NCI-H524 (cell line): ENCODE measurements around the gene OVAAL.
A peak's percentile ranks its signal among the peaks of the same experiment; 100 is the strongest.

Experiments used
- DNase-seq, 2 experiments: peaks; one replicate each; lab custom pipeline; 2025; lab: John Stamatoyannopoulos, UW

Gene OVAAL

GRCh38 chr1:180558664-180559063 lies at the start of gene OVAAL:
Gene OVAAL, plus strand, starts transcription at chr1:180558964.
- DNase-seq: no peak

GRCh38 chr1:180510882-180511281 lies 47.9 kb upstream of the OVAAL start:
- DNase-seq: no peak

- DNase-seq: no peak
Observed at GRCh38 chr1:180513531-180513930, 45.2 kb upstream of the OVAAL start.

- no peak for DNase-seq
Observed at GRCh38 chr1:180515364-180515763, 43.4 kb upstream of the OVAAL start.

GRCh38 chr1:180515857-180516388 lies 42.8 kb upstream of the OVAAL start:
- peak; percentile 57 to 82 for DNase-seq

GRCh38 chr1:180519846-180520245 lies 38.9 kb upstream of the OVAAL start:
- no peak for DNase-seq

GRCh38 chr1:180521474-180522212 lies 37.1 kb upstream of the OVAAL start:
- DNase-seq: peak in 1 of 2 experiments; percentile 13

GRCh38 chr1:180522213-180522515 lies 36.6 kb upstream of the OVAAL start:
- no peak for DNase-seq

- no peak for DNase-seq
Observed at GRCh38 chr1:180524160-180524914, 34.4 kb upstream of the OVAAL start.

GRCh38 chr1:180524915-180525714 lies 33.6 kb upstream of the OVAAL start:
- DNase-seq: no peak

GRCh38 chr1:180525715-180526039 lies 33.1 kb upstream of the OVAAL start:
- no peak for DNase-seq

- no peak for DNase-seq
Observed at GRCh38 chr1:180527101-180527669, 31.6 kb upstream of the OVAAL start.

- DNase-seq: no peak
Observed at GRCh38 chr1:180528868-180529470, 29.8 kb upstream of the OVAAL start.

- DNase-seq: no peak
Observed at GRCh38 chr1:180530501-180530900, 28.3 kb upstream of the OVAAL start.

- DNase-seq: no peak
Observed at GRCh38 chr1:180532854-180533253, 25.9 kb upstream of the OVAAL start.

- peak; percentile 23 to 66 for DNase-seq
Observed at GRCh38 chr1:180533266-180533987, 25.3 kb upstream of the OVAAL start.

GRCh38 chr1:180534214-180534613 lies 24.6 kb upstream of the OVAAL start:
- no peak for DNase-seq

- no peak for DNase-seq
Observed at GRCh38 chr1:180535418-180535999, 23.3 kb upstream of the OVAAL start.

GRCh38 chr1:180536821-180537372 lies 21.9 kb upstream of the OVAAL start:
- DNase-seq: no peak

GRCh38 chr1:180539136-180539535 lies 19.6 kb upstream of the OVAAL start:
- DNase-seq: no peak
